ENCODE measurements around the gene RCSD1. TPM values are rescaled to one million over a fixed set of nuclear protein-coding genes. Genes with fewer than 3 reads are reported as not detected.

Gene RCSD1
- total RNA-seq, 5 donors from 2014 or later (not counting 1 experiment from before 2014, with no cell fraction given): 101 to 126 (median 107) TPM

DNA sequence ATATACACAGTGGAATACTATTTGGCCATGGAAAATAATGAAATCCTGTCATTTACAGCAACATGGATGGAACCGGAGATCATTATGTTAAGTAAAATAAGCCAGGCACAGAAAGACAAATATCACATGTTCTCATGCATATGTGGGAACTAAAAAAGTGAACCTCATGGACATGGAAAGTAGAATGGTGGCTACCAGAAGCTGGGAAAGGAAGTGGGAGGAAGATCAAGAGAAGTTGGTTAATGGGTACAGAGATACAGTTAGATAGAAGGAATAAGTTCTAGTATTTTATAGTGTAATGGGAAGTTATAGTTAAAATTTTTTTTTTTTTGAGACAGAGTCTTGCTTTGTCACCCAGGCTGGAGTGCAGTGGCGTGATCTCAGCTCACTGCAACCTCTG lies 41.7 kb upstream of the RCSD1 start:
- no peaks in the 10 kb centered on the region for H3K9me3 Mint-ChIP-seq
- WGBS (ENCODE audit: insufficient coverage): no CpG with 5 or more reads among the region's 2 CpGs

DNA sequence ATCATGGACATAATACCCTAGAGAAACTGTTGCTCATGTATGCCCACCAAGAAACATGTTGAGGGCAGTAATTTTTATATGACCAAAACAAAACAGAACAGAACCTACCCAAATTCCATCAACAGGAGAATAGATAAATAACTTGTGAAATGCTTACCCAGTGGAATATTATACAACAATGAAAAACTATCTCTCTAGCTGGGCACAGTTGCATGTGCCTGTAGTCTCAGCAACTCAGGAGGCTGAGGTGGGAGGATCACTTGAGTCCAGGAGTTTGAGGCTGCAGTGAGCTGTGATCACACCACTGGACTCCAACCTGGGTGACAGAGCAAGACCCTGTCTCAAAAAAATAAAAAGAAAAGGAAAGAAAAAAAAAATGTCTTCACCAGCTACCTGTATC lies 37.6 kb upstream of the RCSD1 start:
- Mint-ChIP-seq H3K4me1 (no peaks in the 10 kb centered on the region), H3K4me3 (no peak overlapping the region), H3K27ac (no peak overlapping the region), H3K36me3 (peaks cover 4% of the 10 kb centered on the region), H3K27me3 (no peaks in the 10 kb centered on the region), H3K9me3 (no peaks in the 10 kb centered on the region)
- ATAC-seq (replicated peaks in 1 of 4) (no peak), DNase-seq (no peak)
- H3K27ac ChIP-seq (ENCODE audit: low read length): no peak overlapping the region
- H3K9me3 ChIP-seq: no peaks in the 10 kb centered on the region
- ChIA-PET POLR2A (interaction anchor here in 1 of 2 donors (0.7 kb wide), 1 partner anchor 1416 kb away, joined by 9 read pairs; no protein-coding TSS in a partner anchor), CTCF (no interaction called here)
- H3K4me3 ChIP-seq (ENCODE audit: control insufficient read depth in 1 of 2, extremely low read depth in 1 of 2, low read length in 1 of 2): no peak overlapping the region
- peaks cover 0 to 7% of the 10 kb centered on the region in 2 experiments for H3K27me3 ChIP-seq (replicated peaks in 1 of 2; ENCODE audit: control insufficient read depth in 2 of 2, extremely low read depth in 1 of 2, insufficient read depth in 2 of 2, low read length in 1 of 2)
- H3K4me1 ChIP-seq (ENCODE audit: control insufficient read depth in 1 of 2, extremely low read depth in 1 of 2, insufficient read depth in 2 of 2, low read length in 2 of 2): no peaks in the 10 kb centered on the region
- H3K36me3 ChIP-seq (ENCODE audit: control insufficient read depth in 2 of 2, extremely low read depth in 1 of 2, insufficient read depth in 1 of 2, low read length in 1 of 2): no peaks in the 10 kb centered on the region

More for the DNA sequence above, 41.7 kb upstream of the RCSD1 start:
- Histone ChIP-seq H3K9me3 (no peaks in the 10 kb centered on the region), H3K4me1 (ENCODE audit: control insufficient read depth in 1 of 2, extremely low read depth in 1 of 2, insufficient read depth in 2 of 2, low read length in 2 of 2) (no peaks in the 10 kb centered on the region), H3K27me3 (replicated peaks in 1 of 2; ENCODE audit: control insufficient read depth in 2 of 2, extremely low read depth in 1 of 2, insufficient read depth in 2 of 2, low read length in 1 of 2) (peaks cover 0 to 9% of the 10 kb centered on the region in 2 experiments), H3K36me3 (ENCODE audit: control insufficient read depth in 2 of 2, extremely low read depth in 1 of 2, insufficient read depth in 1 of 2, low read length in 1 of 2) (no peaks in the 10 kb centered on the region), H3K4me3 (ENCODE audit: control insufficient read depth in 1 of 2, extremely low read depth in 1 of 2, low read length in 1 of 2) (no peak overlapping the region), H3K27ac (ENCODE audit: low read length) (no peak overlapping the region)
- Mint-ChIP-seq H3K4me3 (no peak overlapping the region), H3K36me3 (peaks cover 4% of the 10 kb centered on the region), H3K4me1 (no peaks in the 10 kb centered on the region), H3K27me3 (no peaks in the 10 kb centered on the region), H3K27ac (no peak overlapping the region)
- no peak for ATAC-seq (replicated peaks in 1 of 4)
- POLR2A ChIA-PET: interaction anchor here in 1 of 2 donors (0.7 kb wide), 1 partner anchor 84 kb away, joined by 3 read pairs; no protein-coding TSS in a partner anchor
- CTCF ChIA-PET: interaction anchor here in 1 of 2 donors (0.6 kb wide), 1 partner anchor 48 kb away, joined by 3 read pairs; no protein-coding TSS in a partner anchor
- DNase-seq: no peak

DNA sequence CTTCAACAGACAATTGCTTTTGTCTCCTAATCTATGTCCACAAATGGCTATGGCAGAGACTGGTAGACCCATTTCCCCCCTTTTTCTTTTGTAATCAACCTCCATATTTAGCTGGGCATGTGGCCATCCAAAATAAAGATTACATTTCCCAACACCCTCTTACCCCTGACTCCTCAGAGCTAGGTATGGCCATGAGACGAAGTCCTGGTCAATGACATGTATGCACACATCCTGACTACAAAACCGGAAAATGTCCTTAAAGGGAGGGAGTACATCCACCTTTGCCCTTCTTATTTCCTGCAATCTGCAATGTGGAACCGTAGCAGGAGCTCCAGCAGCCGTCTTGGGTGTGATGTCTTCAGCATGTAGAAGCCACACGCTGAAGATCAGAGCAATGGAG lies 36.2 kb upstream of the RCSD1 start:
- Mint-ChIP-seq H3K4me3 (no peak overlapping the region), H3K36me3 (peaks cover 4% of the 10 kb centered on the region), H3K27me3 (peaks cover 0 to 2% of the 10 kb centered on the region in 2 donors), H3K4me1 (peaks cover 0 to under 1% (median 0%) of the 10 kb centered on the region in 3 donors), H3K9me3 (no peaks in the 10 kb centered on the region), H3K27ac (no peak overlapping the region)
- Histone ChIP-seq H3K27ac (ENCODE audit: low read length) (no peak overlapping the region), H3K27me3 (replicated peaks in 1 of 2; ENCODE audit: control insufficient read depth in 2 of 2, extremely low read depth in 1 of 2, insufficient read depth in 2 of 2, low read length in 1 of 2) (peaks cover 0 to 7% of the 10 kb centered on the region in 2 experiments), H3K9me3 (no peaks in the 10 kb centered on the region), H3K4me3 (ENCODE audit: control insufficient read depth in 1 of 2, extremely low read depth in 1 of 2, low read length in 1 of 2) (no peak overlapping the region), H3K4me1 (ENCODE audit: control insufficient read depth in 1 of 2, extremely low read depth in 1 of 2, insufficient read depth in 2 of 2, low read length in 2 of 2) (no peaks in the 10 kb centered on the region), H3K36me3 (ENCODE audit: control insufficient read depth in 2 of 2, extremely low read depth in 1 of 2, insufficient read depth in 1 of 2, low read length in 1 of 2) (no peaks in the 10 kb centered on the region)
- CTCF ChIA-PET: no interaction called here
- WGBS (ENCODE audit: insufficient coverage): 90% methylated on average over 2 of the region's 5 CpGs
- no peak for DNase-seq
- POLR2A ChIA-PET: no interaction called here
- ATAC-seq (replicated peaks in 1 of 4): no peak

DNA sequence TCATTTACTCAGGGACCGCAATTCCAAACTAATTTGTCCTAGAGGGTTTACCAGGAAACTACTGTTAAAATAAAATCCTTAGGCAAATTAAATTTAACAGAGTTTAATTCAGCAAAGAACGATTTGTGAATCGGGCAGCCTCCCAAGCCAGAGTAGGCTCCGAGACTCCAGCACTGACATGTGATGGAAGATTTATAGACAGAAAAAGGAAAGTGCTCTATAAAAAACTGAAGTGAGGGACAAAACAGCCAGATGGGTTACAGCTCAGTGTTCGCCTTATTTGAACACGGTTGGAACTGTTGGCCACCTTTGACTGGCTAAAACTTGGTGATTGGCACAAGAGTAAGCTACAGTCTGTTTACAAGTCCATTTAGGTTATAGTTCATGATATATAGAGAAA lies 35.2 kb upstream of the RCSD1 start:
- no peak overlapping the region for H3K27ac ChIP-seq (ENCODE audit: low read length)
- H3K4me1 ChIP-seq (ENCODE audit: control insufficient read depth in 1 of 2, extremely low read depth in 1 of 2, insufficient read depth in 2 of 2, low read length in 2 of 2): peaks cover 0 to 2% of the 10 kb centered on the region in 2 experiments
- H3K9me3 ChIP-seq: no peaks in the 10 kb centered on the region
- DNase-seq (no peak), ATAC-seq (replicated peaks in 1 of 4) (no peak)
- POLR2A ChIA-PET: interaction anchor here in 1 of 2 donors (0.6 kb wide), 1 partner anchor 1884 kb away, joined by 3 read pairs; no protein-coding TSS in a partner anchor
- no peaks in the 10 kb centered on the region for H3K36me3 ChIP-seq (ENCODE audit: control insufficient read depth in 2 of 2, extremely low read depth in 1 of 2, insufficient read depth in 1 of 2, low read length in 1 of 2)
- 89% methylated on average over 5 of the region's 6 CpGs for WGBS (ENCODE audit: insufficient coverage)
- Mint-ChIP-seq H3K27ac (no peak overlapping the region), H3K4me3 (no peak overlapping the region), H3K36me3 (peaks cover 4% of the 10 kb centered on the region), H3K4me1 (peaks cover 2 to 5% (median 4%) of the 10 kb centered on the region in 3 donors), H3K27me3 (peaks cover 0 to 2% of the 10 kb centered on the region in 2 donors), H3K9me3 (no peaks in the 10 kb centered on the region)
- H3K4me3 ChIP-seq (ENCODE audit: control insufficient read depth in 1 of 2, extremely low read depth in 1 of 2, low read length in 1 of 2): no peak overlapping the region
- CTCF ChIA-PET: interaction anchor here in 1 of 2 donors (0.5 kb wide), 1 partner anchor 39 kb away, joined by 3 read pairs; no protein-coding TSS in a partner anchor
- peaks cover 0 to 4% of the 10 kb centered on the region in 2 experiments for H3K27me3 ChIP-seq (replicated peaks in 1 of 2; ENCODE audit: control insufficient read depth in 2 of 2, extremely low read depth in 1 of 2, insufficient read depth in 2 of 2, low read length in 1 of 2)

DNA sequence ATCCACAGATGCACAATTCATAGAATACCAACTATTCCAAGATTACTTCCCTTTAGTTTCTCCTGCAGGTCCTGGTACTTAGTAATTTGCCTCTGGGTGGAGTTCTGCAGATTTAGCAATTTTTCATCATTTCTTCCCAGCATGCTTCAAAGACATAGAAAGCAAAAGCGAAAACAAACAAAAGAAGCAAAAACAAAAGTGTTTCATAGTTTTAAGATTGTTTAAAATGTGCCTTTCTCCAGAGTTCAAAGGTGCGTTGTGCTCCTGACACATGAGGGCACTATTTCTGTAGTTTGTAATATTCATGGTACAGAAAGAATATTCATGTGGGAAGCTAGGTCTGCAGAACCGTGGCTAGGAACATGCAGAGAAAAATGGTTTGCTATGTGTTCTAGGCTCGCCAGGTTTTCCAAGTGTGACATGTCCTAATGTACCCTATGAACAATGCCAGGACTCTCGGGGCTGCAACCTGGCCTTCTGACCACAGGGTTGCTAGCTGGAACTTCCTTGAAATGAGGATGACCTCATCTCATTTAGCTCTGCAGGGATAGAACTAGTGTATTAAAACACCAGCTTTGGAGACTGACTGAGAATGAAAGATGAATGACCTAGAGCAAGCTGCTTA lies 30.0 kb upstream of the RCSD1 start:
- H3K4me1 ChIP-seq (ENCODE audit: control insufficient read depth in 1 of 2, extremely low read depth in 1 of 2, insufficient read depth in 2 of 2, low read length in 2 of 2): peaks cover 32 to 34% of the 10 kb centered on the region in 2 experiments
- H3K36me3 ChIP-seq (ENCODE audit: control insufficient read depth in 2 of 2, extremely low read depth in 1 of 2, insufficient read depth in 1 of 2, low read length in 1 of 2): no peaks in the 10 kb centered on the region
- no peaks in the 10 kb centered on the region for H3K27me3 ChIP-seq (replicated peaks in 1 of 2; ENCODE audit: control insufficient read depth in 2 of 2, extremely low read depth in 1 of 2, insufficient read depth in 2 of 2, low read length in 1 of 2)
- Mint-ChIP-seq H3K9me3 (no peaks in the 10 kb centered on the region), H3K27ac (peak overlapping the region; percentile 53 to 80), H3K4me3 (peak overlapping the region; percentile 26 to 79 (median 49)), H3K4me1 (peaks cover 38 to 43% (median 42%) of the 10 kb centered on the region in 3 donors), H3K36me3 (no peaks in the 10 kb centered on the region), H3K27me3 (peaks cover 0 to 2% of the 10 kb centered on the region in 2 donors)
- no peaks in the 10 kb centered on the region for H3K9me3 ChIP-seq
- no peak overlapping the region for H3K27ac ChIP-seq (ENCODE audit: low read length)
- ChIA-PET CTCF (interaction anchor here (0.5 to 4.2 kb wide), 31 partner anchors 10 to 483 kb away, joined by 3 to 121 read pairs (median 5); partner anchors contain the start of gene CREG1 (in 1 of the 2)), POLR2A (interaction anchor here in 1 of 2 donors (0.6 to 1.0 kb wide), 3 partner anchors 37 to 330 kb away, joined by 5 read pairs; no protein-coding TSS in a partner anchor)
- peak; percentile 72 to 94 (median 76) for ATAC-seq (replicated peaks in 1 of 4)
- peak in 33 of 35 experiments; percentile 12 to 79 (median 35) for DNase-seq
- WGBS (ENCODE audit: insufficient coverage): 0% methylated on average over 3 of the region's 5 CpGs
- H3K4me3 ChIP-seq (ENCODE audit: control insufficient read depth in 1 of 2, extremely low read depth in 1 of 2, low read length in 1 of 2): no peak overlapping the region

- ChIA-PET POLR2A (interaction anchor here in 1 of 2 donors (0.5 to 1.0 kb wide), 2 partner anchors 86 to 338 kb away, joined by 3 to 4 read pairs; no protein-coding TSS in a partner anchor), CTCF (interaction anchor here (0.6 to 4.2 kb wide), 14 partner anchors 8 to 109 kb away, joined by 3 to 121 read pairs (median 13); no protein-coding TSS in a partner anchor)
- peaks cover under 1% of the 10 kb centered on the region for H3K36me3 Mint-ChIP-seq
- Histone ChIP-seq H3K4me1 (ENCODE audit: control insufficient read depth in 1 of 2, extremely low read depth in 1 of 2, insufficient read depth in 2 of 2, low read length in 2 of 2) (peaks cover 32 to 34% of the 10 kb centered on the region in 2 experiments), H3K4me3 (ENCODE audit: control insufficient read depth in 1 of 2, extremely low read depth in 1 of 2, low read length in 1 of 2) (peak overlapping the region in 1 of 2 donors; percentile 19), H3K27me3 (replicated peaks in 1 of 2; ENCODE audit: control insufficient read depth in 2 of 2, extremely low read depth in 1 of 2, insufficient read depth in 2 of 2, low read length in 1 of 2) (no peaks in the 10 kb centered on the region), H3K9me3 (no peaks in the 10 kb centered on the region), H3K27ac (ENCODE audit: low read length) (no peak overlapping the region), H3K36me3 (ENCODE audit: control insufficient read depth in 2 of 2, extremely low read depth in 1 of 2, insufficient read depth in 1 of 2, low read length in 1 of 2) (no peaks in the 10 kb centered on the region)
- DNase-seq (peak in 16 of 35 experiments; percentile 5 to 49 (median 14)), ATAC-seq (replicated peaks in 1 of 4) (peak; percentile 34 to 66 (median 57))
- peaks cover under 1% of the 10 kb centered on the region in 3 donors for H3K9me3 Mint-ChIP-seq
- H3K27ac Mint-ChIP-seq: peak overlapping the region; percentile 80 to 81
- peak overlapping the region in 2 of 3 donors; percentile 1 to 79 for H3K4me3 Mint-ChIP-seq
- H3K27me3 Mint-ChIP-seq: peaks cover 0 to 2% of the 10 kb centered on the region in 2 donors
- peaks cover 38 to 43% (median 42%) of the 10 kb centered on the region in 3 donors for H3K4me1 Mint-ChIP-seq
- 57% methylated on average over 6 of the region's 8 CpGs for WGBS (ENCODE audit: insufficient coverage)
These were observed 28.3 kb upstream of the RCSD1 start for GRCh38 chr1:167601442-167602383.
